Measurements from ENCODE around the gene ZBTB39.

DNA sequence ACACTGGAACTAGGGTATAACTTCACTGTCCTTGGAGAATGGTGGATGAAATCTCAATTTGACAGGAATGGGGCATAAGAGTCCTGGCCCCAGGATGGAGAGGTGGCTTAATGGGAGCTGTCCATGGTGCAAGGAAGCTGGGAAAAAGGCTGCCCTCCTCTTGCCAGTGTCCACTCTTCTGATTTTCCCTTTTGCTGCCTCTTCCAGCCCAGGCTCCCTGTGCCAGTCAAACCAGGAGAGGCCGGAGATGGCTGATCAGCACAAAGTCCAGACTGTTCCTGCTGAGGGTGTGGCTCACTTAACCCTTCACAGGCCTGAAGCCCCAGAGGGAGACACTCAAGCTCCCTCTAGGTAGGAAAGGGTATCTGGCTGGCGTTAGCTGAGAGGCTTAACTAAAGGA, 43.5 kb upstream of the ZBTB39 start, which contains the start of gene MYO1A:
- TF ChIP-seq, protein P1, sequence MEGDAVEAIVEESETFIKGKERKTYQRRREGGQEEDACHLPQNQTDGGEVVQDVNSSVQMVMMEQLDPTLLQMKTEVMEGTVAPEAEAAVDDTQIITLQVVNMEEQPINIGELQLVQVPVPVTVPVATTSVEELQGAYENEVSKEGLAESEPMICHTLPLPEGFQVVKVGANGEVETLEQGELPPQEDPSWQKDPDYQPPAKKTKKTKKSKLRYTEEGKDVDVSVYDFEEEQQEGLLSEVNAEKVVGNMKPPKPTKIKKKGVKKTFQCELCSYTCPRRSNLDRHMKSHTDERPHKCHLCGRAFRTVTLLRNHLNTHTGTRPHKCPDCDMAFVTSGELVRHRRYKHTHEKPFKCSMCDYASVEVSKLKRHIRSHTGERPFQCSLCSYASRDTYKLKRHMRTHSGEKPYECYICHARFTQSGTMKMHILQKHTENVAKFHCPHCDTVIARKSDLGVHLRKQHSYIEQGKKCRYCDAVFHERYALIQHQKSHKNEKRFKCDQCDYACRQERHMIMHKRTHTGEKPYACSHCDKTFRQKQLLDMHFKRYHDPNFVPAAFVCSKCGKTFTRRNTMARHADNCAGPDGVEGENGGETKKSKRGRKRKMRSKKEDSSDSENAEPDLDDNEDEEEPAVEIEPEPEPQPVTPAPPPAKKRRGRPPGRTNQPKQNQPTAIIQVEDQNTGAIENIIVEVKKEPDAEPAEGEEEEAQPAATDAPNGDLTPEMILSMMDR (conservative IDR thresholded peaks at IDR 0.05; ENCODE audit: low read depth, low read length), result no peak
- TF ChIP-seq EZH2 (IDR thresholded peaks at IDR 0.05; ENCODE audit: low read length, unreplicated experiment) (no peak), EZH2phosphoT487 (IDR thresholded peaks at IDR 0.05; ENCODE audit: borderline replicate concordance, low read length) (no peak)
